Activated effector memory CD4-positive, alpha-beta T cell treated with Interleukin-2 at 50 U/mL for 16 hours (primary cell): ENCODE measurements around the gene DPP8.
"Not testable (repeated sequence)": the region's sequence is repeated elsewhere in the genome, so short reads cannot be mapped to it uniquely, and the experiment has no call there.

Experiments used
- DNase-seq: peaks from one replicate; pipeline ENCODE4 v3.0.0-alpha.2; 2020

DPP8 gene

DNA sequence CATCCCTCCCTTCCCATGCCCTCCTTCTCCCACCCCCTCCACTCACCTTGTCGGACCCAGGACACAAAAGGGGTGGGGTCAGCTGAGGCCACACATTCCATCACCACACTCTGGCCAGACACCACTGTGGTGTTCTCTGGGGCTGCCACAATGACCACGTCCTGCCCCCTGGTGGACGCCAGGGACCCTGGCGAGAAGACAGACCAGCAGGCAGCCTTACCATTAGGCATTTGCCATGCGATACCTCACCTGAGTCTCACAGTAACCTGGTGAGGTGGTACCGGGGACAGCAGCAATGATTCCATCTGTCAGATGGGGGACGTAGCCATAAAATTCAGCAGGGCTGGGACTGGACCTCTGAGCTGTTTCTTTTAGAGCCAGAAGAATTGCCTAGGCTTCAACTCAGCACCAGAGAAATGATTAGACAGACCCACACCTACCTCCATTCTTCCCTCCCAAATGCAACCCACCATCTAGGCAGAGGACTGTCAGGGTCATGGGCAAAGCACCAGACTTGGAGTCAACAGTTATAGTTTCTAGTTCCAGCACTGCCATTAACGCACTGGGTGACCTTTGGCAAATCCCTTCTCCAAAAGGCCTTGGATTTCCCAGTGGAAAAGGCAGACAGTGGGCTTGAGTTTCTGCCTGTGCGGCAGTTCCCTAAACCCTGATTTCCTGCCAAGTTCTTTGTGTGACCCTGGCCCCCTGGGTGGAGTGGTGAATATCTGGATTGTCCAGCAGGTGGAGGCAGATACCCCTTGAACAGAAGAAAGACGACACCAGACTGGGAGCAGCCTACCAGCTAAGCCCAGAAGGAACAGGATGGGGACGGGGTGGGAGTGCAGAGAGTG, 116.5 kb downstream of the DPP8 start:
- no peak for DNase-seq

GRCh38 chr15:65399997-65400396, 117.5 kb downstream of the DPP8 start:
- no peak for DNase-seq

GRCh38 chr15:65399001-65399706, 118.3 kb downstream of the DPP8 start:
- DNase-seq: no peak

DNA sequence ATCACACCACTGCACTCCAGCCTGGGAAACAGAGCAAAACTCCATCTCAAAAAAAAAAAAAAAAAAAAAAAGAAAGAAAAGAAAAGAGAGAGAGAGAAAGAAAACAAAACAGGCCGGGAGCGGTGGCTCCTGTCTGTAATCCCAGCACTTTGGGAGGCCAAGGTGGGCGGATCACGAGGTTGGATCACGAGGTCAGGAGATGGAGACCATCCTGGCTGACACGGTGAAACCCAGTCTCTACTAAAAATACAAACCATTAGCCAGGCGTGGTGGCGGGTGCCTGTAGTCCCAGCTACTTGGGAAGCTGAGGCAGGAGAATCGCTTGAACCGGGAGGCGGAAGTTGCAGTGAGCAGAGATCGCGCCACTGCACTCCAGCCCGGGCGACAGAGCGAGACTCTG, 119.0 kb downstream of the DPP8 start:
- DNase-seq: not testable (repeated sequence)

GRCh38 chr15:65396965-65397317, 120.5 kb downstream of the DPP8 start:
- DNase-seq: no peak

DNA sequence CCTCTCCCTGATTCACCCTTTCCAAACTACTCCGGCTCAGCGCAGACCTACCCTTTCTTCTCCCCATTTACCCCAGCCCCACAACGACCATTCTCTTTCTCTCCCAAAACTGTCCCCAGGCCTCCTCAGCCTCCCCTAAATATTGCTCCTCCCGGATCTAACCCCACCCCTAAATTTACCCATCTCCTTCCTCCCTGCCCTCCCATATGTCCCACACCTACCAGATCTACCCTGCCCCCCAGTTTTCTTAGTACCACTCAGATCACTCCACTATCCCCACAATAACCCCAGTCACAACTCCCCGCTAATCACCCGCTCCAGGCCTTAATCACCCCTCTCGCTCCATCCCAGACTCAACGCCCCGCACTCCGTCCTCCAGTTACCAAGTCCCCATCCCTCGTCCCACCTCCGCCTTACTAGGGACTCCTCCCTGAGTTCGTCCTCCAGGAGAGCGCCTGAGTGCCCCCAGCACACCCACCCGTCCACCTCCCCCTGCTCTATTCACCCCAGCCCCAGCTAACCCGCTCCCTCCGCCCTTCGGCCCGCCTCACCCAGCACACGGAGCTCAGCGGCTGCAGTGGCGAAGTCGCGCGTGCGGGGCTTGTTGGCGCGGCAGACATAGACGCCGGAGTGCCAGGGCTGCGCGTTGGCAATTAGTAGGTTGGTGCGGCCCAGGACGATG, 121.1 kb downstream of the DPP8 start:
- DNase-seq: no peak

- no peak for DNase-seq
Observed at GRCh38 chr15:65395567-65396202, 121.8 kb downstream of the DPP8 start.

GRCh38 chr15:65394936-65395335, 122.6 kb downstream of the DPP8 start:
- DNase-seq: no peak

DNA sequence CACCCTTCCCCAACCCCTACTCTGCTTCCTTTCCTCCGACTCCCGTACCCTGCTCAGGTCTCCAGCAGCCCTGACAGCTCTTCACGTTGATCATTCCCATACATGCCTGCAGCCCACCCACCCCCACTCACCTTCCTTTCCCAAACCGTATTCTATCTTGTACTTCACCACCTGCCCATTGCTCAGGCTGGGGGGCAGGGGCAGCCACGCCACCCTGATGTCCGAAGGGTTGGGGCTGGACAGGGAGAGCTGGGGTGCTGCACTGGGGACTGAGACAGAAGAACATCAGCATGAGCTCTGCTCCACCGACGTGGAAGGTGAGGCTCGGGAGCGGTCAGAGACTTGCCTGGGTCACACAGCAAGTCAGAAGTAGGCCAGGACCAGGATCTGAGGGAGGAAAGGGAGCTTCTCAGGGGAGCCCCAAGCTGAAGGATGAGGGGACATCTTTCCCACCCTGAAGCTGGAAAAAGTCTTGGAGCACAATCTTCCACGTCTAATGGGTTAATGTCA, 123.2 kb downstream of the DPP8 start:
- DNase-seq: no peak

DNA sequence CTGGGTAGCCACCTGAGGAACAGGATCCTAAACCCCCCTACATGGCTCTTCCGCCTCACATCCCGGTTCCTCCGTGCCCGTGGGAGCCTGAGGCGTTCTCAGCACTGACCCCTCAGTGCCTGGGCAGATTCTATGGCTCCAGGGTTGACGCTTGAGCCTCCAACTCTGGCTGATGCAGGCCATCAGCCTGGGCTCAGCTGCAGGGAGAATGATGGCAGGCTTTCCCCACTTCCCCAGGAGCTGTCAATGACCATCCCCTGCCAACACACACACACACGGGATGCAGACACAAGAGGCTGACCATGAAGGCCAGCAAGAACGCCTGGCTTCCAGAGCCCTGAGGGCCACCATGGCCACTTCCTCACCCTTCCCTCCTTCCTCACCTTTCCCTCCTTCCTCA, 123.9 kb downstream of the DPP8 start:
- DNase-seq: no peak

DNA sequence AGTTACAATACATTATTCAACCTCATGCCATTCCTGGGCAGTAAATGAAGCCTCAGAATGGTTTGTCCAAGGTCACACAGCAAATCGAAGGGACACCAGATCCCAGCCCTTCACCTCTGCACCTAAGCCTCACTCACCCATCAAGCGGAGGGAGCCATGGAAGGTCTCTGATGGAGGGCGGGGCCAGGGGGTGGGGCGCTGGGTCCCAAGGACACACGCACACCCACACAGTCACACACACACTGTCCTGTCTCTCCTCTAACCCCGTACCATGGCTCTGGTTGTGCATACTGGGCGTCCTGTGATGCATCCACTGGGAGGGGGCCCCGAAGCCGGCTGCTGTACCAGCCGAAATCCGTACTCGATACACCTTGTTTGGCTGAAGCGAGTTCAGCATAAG, 124.4 kb downstream of the DPP8 start:
- no peak for DNase-seq
